Renal cortex interstitium (tissue), 11 donors: ENCODE measurements around the gene KIF9. TPM values are rescaled to one million over a fixed set of nuclear protein-coding genes. Genes with fewer than 3 reads are reported as not detected.
"Not testable (repeated sequence)": the region's sequence is repeated elsewhere in the genome, so short reads cannot be mapped to it uniquely, and the experiment has no call there.

ENCODE experiments used
- DNase-seq, 11 donors: peaks; one replicate each; pipeline ENCODE4 v3.0.0-alpha.2; 2013; ENCODE audit warnings: low read depth in 9 of 11, low spot score in 4 of 11; ENCODE audit errors: extremely low read depth in 1 of 11
- polyA plus RNA-seq, 3 donors: library from polyadenylated mRNA; unstranded; fragments of 120-200 nt; gene quantifications; one replicate each; pipeline ENCODE4 v1.2.1, GENCODE V29; 2013; ENCODE audit not compliant: insufficient read length in 3 of 3

The KIF9 gene
- polyA plus RNA-seq, 3 donors: 22.4 to 26.0 (median 24.4) TPM

DNA sequence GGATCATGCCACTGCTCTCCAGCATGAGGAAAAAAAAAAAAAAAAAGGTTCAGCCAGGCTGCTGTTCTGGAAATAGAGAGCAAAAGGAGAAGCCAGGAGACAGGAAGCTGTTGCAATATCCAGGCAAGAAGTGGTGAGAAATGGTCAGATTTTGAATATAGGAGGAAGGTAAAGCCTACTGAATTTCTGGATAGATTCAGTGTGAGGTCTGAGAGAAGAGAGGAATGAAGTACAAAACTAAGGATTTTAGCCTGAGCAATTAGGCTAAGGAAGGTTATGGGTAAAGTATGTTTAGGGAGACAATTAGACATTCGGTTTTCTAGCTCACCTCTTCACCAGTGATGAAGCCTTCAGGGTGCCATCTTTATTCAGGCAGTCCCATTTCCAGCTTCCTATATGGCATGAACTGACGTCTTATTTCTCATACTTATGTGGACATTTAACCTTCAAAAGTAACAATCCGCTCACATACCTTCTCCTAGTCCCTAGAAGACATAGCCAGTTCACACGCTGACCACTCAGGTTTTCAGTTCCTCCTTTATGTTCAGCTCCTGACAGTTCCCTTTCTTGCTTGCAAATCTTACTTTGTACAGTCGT, 57.2 kb downstream of the KIF9 start:
- DNase-seq: no peak

DNA sequence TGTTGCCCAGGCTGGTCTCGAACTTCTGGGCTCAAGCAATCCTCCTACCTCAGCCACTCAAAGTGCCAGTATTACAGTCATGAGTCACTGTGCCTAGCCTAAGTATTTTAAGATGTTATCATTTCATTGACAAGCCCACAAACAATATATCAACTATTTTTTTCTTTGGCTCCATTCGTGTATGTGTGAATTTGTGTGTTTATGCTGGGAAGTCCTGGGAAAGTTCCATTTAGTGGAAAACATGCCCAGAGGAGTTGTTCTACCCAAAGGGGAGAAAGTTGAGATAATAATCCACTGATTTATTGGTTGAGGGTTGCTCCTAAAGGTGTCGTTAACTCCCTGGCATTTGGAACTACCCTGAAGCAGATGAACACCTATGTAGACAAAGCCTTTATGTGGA, 58.8 kb downstream of the KIF9 start:
- no peak for DNase-seq

DNA sequence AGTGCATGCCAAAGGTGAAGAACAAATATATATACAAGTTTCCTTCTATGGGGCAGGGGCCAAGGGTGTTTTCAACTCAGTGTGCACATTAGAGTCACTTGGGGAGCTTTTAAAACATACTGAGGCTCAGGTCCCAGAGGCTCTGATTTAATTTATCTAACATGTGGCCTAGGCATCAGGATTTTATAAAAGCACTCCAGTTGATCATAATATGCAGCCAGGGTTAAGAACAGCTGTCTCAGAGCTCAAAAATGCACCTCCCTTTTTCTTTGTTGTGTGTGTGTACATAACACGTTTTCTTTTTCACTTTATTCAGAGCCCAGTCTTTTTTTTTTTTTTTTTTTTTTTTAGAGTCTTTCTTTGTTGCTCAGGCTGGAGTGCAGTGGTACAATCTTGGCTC, 60.8 kb downstream of the KIF9 start:
- DNase-seq: no peak

DNA sequence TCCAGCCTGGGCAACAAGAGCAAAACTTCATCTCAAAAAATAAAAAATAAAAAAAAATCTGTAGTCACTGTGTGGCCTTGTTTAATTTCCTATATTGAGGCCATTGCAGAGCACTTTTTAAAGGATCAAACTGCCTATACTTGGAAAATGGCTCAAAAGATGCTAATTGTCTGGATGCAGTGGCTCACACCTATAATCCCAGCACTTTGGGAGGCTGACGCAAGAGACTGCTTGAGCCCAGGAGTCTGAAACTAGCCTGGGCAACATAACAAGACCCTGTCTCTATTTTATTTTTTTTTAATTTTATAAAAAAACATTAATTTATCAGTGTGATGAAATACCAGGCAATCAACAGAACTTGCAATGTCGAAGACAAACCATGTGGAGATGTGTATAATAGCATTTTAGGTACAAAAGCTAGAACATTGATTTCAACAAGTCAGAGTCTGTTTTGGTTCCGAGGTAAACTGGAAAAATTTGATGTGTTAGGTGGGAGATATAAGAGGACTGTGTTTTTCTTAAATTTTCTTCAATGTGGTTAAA, 71.7 kb downstream of the KIF9 start:
- no peak for DNase-seq

DNA sequence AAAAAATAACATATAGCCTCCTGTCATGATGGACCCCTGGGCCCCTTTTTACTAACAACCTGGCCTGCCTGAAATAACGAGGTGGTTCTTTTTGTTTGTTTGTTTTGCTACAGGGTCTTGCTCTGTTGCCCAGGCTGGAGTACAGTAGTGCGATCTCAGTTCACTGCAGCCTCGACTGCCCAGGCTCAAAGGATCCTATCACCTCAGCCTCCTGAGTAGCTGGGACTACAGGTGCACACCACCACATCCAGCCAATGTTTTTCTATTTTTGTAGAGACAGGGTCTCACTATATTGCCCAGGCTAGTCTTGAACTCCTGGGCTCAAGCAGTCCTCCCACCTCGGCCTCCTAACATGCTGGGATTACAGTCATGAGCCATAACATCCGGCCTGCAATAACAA, 76.6 kb downstream of the KIF9 start:
- DNase-seq: not testable (repeated sequence)

DNA sequence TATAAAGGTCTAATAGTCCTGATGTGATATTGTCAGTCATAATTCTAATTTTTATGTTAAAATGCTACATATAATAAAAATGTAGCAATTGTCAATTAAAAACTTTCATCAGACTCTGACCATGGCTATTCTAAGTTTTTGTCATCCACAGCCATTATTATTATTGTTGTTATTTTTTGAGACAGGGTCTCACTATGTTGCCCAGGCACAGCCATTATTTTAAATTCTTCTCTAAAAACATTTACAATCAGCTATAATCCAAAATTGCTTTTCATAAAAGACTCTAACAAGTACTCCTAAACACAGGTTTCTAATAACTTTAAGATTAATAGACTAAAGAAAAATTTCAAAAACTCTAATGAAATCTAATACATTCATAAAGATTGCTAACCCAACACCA, 77.7 kb downstream of the KIF9 start:
- DNase-seq: no peak

DNA sequence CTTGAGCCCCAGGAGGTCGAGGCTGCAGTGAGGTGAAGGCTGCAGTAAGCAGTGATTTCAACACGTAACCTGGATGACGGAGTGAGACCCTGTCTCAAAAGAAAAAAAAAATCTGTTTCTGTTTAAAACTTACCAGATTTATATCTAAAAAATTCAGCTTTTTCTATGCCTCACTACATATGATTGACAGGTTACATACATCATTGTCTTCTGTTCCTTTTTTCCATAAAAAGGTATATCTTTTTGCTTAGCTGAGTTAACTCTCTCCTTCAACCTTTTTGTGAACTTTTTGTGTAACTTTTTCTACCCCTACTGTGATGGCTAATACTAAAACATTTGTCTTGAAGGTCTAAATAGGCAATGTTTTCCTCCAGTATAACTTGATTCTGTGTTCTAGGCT, 80.1 kb downstream of the KIF9 start:
- no peak for DNase-seq

DNA sequence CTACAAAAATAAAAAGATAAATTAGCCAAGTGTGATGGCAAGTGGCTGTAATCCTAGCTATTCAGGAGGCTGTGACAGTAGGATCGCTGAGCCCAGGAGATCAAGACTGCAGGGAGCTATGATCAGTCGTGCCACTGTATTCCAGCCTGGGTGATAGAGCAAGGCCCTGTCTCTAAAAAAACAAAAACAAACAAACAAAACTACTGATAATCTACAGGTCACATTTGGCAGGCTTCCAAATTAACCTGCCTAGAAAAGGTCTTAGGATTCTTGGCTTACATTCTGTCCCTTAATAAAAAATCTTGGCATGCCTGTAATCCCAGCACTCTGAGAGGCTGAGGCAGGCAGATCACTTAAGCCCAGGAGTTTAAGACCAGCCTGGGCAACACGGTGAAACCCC, 85.3 kb downstream of the KIF9 start:
- DNase-seq: no peak

DNA sequence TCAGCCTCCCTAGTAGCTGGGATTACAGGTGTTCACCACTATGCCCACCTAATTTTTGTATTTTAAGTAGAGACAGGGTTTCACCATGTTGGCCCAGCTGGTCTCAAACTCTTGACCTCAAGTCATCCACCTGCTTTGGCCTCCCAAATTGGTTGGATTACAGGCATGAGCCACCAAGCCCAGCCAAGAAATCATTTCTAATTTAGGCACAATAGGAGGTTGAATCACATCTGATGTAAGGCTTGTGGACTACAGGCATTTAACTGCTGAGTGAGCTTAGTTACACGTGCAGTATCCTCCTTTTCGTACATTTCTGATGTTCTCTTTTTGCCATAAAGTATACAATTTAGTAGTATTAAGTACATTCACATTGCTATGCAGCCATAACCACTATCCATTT, 87.6 kb downstream of the KIF9 start:
- no peak for DNase-seq

DNA sequence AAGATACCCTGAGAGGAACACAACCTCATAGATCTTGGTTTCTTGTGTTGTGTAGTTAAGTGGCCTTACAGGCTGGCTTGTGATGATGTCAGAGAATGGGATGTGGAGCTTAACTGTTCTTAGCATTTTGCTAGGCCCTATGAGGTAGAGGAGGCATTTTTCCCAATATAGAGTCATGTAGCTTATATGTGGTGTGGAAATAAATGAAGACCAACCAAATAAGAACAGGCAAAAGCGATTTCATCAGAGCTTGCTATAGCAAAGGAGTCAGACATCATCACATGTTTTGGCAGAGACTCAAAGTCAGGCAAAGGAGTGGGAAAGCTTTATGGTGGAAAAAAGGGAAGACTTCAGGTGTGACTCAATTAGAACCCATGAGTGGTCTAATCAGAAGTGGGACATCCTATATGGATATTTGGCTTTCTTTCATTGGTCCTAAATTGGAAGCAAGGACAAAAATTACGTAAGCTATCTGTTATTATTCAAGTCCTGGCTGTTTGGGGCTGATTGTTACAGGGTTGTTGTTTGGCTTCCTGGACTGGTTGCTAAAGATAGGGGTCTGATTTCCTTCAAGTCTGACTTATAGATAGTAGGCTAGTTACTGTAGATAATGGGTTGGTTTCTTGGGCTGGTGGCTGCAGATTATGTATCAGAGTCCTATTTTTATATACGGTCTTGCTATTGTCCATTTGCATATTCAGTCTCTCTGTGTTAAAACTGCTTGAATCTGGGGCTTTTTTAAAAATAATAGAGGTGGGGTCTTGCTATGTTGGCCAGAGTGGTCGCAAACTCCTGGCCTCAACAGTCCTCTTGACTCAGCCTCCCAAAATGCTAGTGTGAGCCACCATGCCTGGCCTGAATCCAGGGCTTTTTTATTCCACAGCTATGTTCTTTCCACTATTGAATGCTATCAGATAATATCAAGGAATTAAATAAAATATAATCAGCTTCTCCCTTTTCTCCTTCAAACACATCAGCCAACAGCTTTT, 88.4 kb downstream of the KIF9 start:
- no peak for DNase-seq

DNA sequence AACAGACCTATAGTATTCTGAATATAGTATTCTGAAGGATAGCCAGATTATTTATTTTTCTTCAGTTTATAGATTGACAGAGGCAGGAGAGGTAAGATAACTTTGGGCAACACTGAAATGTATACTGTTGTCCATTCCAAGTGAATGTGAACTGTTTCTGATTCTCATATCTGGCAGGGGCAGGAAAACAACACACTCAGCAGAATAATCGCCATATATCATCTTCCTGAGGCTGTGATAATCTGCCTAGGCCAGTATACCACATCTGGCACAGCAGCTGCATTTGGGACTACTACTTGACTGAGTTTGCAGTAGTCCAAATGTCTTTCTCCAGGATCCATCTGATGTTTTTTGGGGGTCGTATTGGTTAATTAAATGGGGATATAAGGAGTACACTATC, 96.3 kb downstream of the KIF9 start:
- no peak for DNase-seq

DNA sequence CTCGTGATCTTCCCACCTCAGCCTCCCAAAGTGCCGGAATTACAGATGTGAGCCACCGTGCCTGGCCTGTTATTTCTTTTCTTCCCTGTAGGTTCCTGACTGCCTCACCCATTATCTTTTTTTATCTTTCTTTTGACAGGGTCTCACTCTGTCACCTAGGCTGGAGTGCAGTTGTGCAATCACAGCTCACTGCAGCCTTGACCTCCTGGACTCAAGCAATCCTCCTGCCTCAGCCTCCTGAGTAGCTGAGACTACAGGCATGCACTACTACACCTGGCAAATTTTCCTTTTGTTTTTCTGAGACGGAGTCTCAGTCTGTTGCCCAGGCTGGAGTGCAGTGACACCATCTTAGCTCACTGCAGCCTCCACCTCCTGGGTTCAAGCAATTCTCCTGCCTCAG, 100.9 kb downstream of the KIF9 start:
- DNase-seq: not testable (repeated sequence)

DNA sequence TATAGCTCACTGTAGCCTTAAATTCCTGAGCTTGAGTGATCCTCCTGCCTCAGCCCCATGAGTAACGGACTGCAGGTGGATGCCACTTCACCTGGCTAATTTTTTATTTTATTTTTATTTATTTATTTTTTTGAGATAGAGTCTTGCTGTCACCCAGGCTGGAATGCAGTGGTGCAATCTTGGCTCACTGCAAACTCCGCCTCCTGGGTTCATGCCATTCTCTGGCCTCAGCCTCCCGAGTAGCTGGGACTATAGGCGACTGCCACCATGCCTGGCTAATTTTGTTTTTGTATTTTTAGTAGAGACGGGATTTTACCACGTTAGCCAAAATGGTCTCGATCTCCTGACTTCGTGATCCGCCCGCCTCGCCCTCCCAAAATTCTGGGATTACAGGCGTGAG, 102.6 kb downstream of the KIF9 start:
- DNase-seq: not testable (repeated sequence)

Other genes with a start within 250 kb of the KIF9 start
- gene SETD2, start 118.7 kb downstream of the KIF9 start, polyA plus RNA-seq: 10 to 100 TPM; 66.5 to 74.7 (median 67.2) TPM
- 10 to 100 TPM; 11.2 to 14.7 (median 14.3) TPM for gene KLHL18, start 145 bp upstream of the KIF9 start, polyA plus RNA-seq
- 10 to 100 TPM; 22.9 to 33.8 (median 31.6) TPM for gene PTPN23, start 98.2 kb upstream of the KIF9 start, polyA plus RNA-seq
- gene SCAP, start 193.1 kb upstream of the KIF9 start, polyA plus RNA-seq: 10 to 100 TPM; 68.2 to 89.0 (median 79.0) TPM
- gene ELP6, start 230.9 kb upstream of the KIF9 start, polyA plus RNA-seq: 10 to 100 TPM; 36.1 to 49.3 (median 45.3) TPM